SK-N-SH treated with all-trans-retinoic acid at 6 μM for 48 hours (cell line): ENCODE results near the gene FCHO2.

Experiments
- CREB5 ChIP-seq: fragments of 250-450 bp; sonication (Bioruptor Pico); IDR thresholded peaks from 2 replicates; pipeline ENCODE4 v1.5.1; 2020; ENCODE audit warnings: low read depth, mild to moderate bottlenecking, moderate library complexity
- GLIS3 ChIP-seq: fragments of 250-450 bp; sonication (Bioruptor Pico); IDR thresholded peaks from 2 replicates; pipeline ENCODE4 v1.5.0; 2020; ENCODE audit warnings: mild to moderate bottlenecking, moderate library complexity
- PATZ1 ChIP-seq: fragments of 250-450 bp; sonication (Bioruptor Pico); IDR thresholded peaks from 2 replicates; pipeline ENCODE4 v1.8.0; 2020; ENCODE audit warnings: mild to moderate bottlenecking, moderate library complexity, borderline replicate concordance
- RARB ChIP-seq: fragments of 250-450 bp; sonication (Bioruptor Pico); IDR thresholded peaks from 2 replicates; pipeline ENCODE4 v1.8.0; 2021; ENCODE audit warnings: mild to moderate bottlenecking, moderate library complexity
- SNAI2 ChIP-seq: fragments of 250-450 bp; sonication (Bioruptor Pico); IDR thresholded peaks from 2 replicates; pipeline ENCODE4 v1.5.0; 2020; ENCODE audit warnings: mild to moderate bottlenecking, moderate library complexity
- ZNF70 ChIP-seq: fragments of 450-650 bp; formaldehyde crosslinking; IDR thresholded peaks from 2 replicates; pipeline ENCODE4 v1.5.0; 2020; ENCODE audit warnings: mild to moderate bottlenecking, moderate library complexity

GRCh38 chr5:72957337-72957736 lies 1.5 kb downstream of the FCHO2 start:
- no peak for TF ChIP-seq PATZ1 (CRISPR knock-in tag)
- TF ChIP-seq GLIS3 (CRISPR knock-in tag): no peak
- no peak for TF ChIP-seq SNAI2 (CRISPR knock-in tag)
- TF ChIP-seq ZNF70: no peak
- no peak for TF ChIP-seq CREB5 (CRISPR knock-in tag)
- TF ChIP-seq RARB (CRISPR knock-in tag): no peak
